Body of pancreas (tissue), 4 donors: Measurements from ENCODE around the gene HPDL.

Source experiments
- POLR2A ChIP-seq, 3 donors: fragments of 450-650 bp; IDR thresholded peaks; one replicate each; pipeline ENCODE4 v1.6.1; 2016; ENCODE audit warnings: antibody characterized with exemption in 3 of 3, mild to moderate bottlenecking in 2 of 3
- TF ChIP-seq, protein P1 (sequence below), 7 experiments: fragments of 450-650 bp in 4 of 7; fragments of 200-600 bp in 3 of 7; sonication (generic) in 3 of 7; IDR thresholded peaks; one replicate each; pipeline ENCODE4 v1.5.1; 2016 to 2019; ENCODE audit warnings: antibody characterized with exemption in 7 of 7

- TF ChIP-seq, protein P1, sequence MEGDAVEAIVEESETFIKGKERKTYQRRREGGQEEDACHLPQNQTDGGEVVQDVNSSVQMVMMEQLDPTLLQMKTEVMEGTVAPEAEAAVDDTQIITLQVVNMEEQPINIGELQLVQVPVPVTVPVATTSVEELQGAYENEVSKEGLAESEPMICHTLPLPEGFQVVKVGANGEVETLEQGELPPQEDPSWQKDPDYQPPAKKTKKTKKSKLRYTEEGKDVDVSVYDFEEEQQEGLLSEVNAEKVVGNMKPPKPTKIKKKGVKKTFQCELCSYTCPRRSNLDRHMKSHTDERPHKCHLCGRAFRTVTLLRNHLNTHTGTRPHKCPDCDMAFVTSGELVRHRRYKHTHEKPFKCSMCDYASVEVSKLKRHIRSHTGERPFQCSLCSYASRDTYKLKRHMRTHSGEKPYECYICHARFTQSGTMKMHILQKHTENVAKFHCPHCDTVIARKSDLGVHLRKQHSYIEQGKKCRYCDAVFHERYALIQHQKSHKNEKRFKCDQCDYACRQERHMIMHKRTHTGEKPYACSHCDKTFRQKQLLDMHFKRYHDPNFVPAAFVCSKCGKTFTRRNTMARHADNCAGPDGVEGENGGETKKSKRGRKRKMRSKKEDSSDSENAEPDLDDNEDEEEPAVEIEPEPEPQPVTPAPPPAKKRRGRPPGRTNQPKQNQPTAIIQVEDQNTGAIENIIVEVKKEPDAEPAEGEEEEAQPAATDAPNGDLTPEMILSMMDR (IDR thresholded peaks at IDR 0.05) = no peak
- no peak for TF ChIP-seq POLR2A (IDR thresholded peaks at IDR 0.05)
Observed at GRCh38 chr1:45378184-45378583, 51.5 kb downstream of the HPDL start.
